HUES48 (cell line): ENCODE results near the gene PTGIS.

Experiments
- H3K27ac ChIP-seq: one replicate; pipeline ENCODE4 v1.7.0; 2013; ENCODE audit warnings: low read depth, low read length, inconsistent platforms
- H3K27me3 ChIP-seq: 2 replicates; pipeline ENCODE4 v1.6.1; 2013; ENCODE audit warnings: mild to moderate bottlenecking, low read length; ENCODE audit not compliant: control insufficient read depth, insufficient read depth
- H3K36me3 ChIP-seq: 2 replicates; pipeline ENCODE4 v1.6.1; 2013; ENCODE audit warnings: low read length; ENCODE audit not compliant: control insufficient read depth, insufficient read depth
- H3K4me1 ChIP-seq: 2 replicates; pipeline ENCODE4 v1.6.1; 2013; ENCODE audit warnings: mild to moderate bottlenecking, low read length; ENCODE audit not compliant: control insufficient read depth, insufficient read depth
- H3K4me3 ChIP-seq: 2 replicates; pipeline ENCODE4 v1.5.1; 2013; ENCODE audit warnings: mild to moderate bottlenecking, low read depth, low read length
- H3K9ac ChIP-seq: 2 replicates; pipeline ENCODE4 v1.6.1; 2013; ENCODE audit warnings: mild to moderate bottlenecking, low read depth, low read length, moderate library complexity
- H3K9me3 ChIP-seq: 2 replicates; pipeline ENCODE4 v1.6.1; 2013; ENCODE audit warnings: low read length; ENCODE audit not compliant: control insufficient read depth, insufficient read depth

Gene PTGIS

GRCh38 chr20:49483018-49483695 is 84.8 kb downstream of the PTGIS start:
- H3K36me3 ChIP-seq, result no peaks in the 10 kb centered on the region
- no peak overlapping the region for H3K27ac ChIP-seq
- no peaks in the 10 kb centered on the region for H3K4me1 ChIP-seq
- H3K27me3 ChIP-seq, result peaks cover 24% of the 10 kb centered on the region
- H3K4me3 ChIP-seq, result peak overlapping the region; percentile 62
- H3K9me3 ChIP-seq, result no peaks in the 10 kb centered on the region
- no peak overlapping the region for H3K9ac ChIP-seq

GRCh38 chr20:49482621-49483017 is 85.3 kb downstream of the PTGIS start, which contains the start of gene KCNB1:
Gene KCNB1, minus strand, starts transcription at chr20:49482668. Its CDS starts 188 bp downstream, at chr20:49482480.
- no peaks in the 10 kb centered on the region for H3K4me1 ChIP-seq
- peaks cover 24% of the 10 kb centered on the region for H3K27me3 ChIP-seq
- no peaks in the 10 kb centered on the region for H3K9me3 ChIP-seq
- H3K9ac ChIP-seq, result no peak within 1 kb of the TSS
- H3K36me3 ChIP-seq, result no peaks in the 10 kb centered on the region
- H3K27ac ChIP-seq, result no peak within 1 kb of the TSS
- peak within 1 kb of the TSS; percentile 62 for H3K4me3 ChIP-seq

GRCh38 chr20:49482173-49482572 is 85.8 kb downstream of the PTGIS start:
- no peak overlapping the region for H3K27ac ChIP-seq
- H3K4me3 ChIP-seq, result peak overlapping the region; percentile 25; the same call in 1 of the 2 replicates
- no peaks in the 10 kb centered on the region for H3K9me3 ChIP-seq
- H3K4me1 ChIP-seq, result no peaks in the 10 kb centered on the region
- peaks cover 24% of the 10 kb centered on the region for H3K27me3 ChIP-seq
- H3K36me3 ChIP-seq, result no peaks in the 10 kb centered on the region
- H3K9ac ChIP-seq, result no peak overlapping the region

GRCh38 chr20:49481116-49481515 is 86.8 kb downstream of the PTGIS start:
- no peaks in the 10 kb centered on the region for H3K9me3 ChIP-seq
- H3K4me1 ChIP-seq, result no peaks in the 10 kb centered on the region
- no peak overlapping the region for H3K27ac ChIP-seq
- H3K4me3 ChIP-seq, result no peak overlapping the region
- peaks cover 24% of the 10 kb centered on the region for H3K27me3 ChIP-seq
- H3K36me3 ChIP-seq, result no peaks in the 10 kb centered on the region
- no peak overlapping the region for H3K9ac ChIP-seq

- Histone ChIP-seq H3K4me1 (no peaks in the 10 kb centered on the region), H3K9me3 (no peaks in the 10 kb centered on the region), H3K27ac (no peak overlapping the region), H3K36me3 (no peaks in the 10 kb centered on the region), H3K27me3 (peaks cover 20% of the 10 kb centered on the region), H3K9ac (no peak overlapping the region), H3K4me3 (no peak overlapping the region)
Measured at GRCh38 chr20:49480236-49480635, 87.7 kb downstream of the PTGIS start.

GRCh38 chr20:49479785-49480184 is 88.2 kb downstream of the PTGIS start:
- Histone ChIP-seq H3K27ac (no peak overlapping the region), H3K9ac (no peak overlapping the region), H3K9me3 (no peaks in the 10 kb centered on the region), H3K36me3 (no peaks in the 10 kb centered on the region), H3K27me3 (peaks cover 15% of the 10 kb centered on the region), H3K4me3 (no peak overlapping the region), H3K4me1 (no peaks in the 10 kb centered on the region)

- H3K4me3 ChIP-seq, result no peak overlapping the region
- H3K9ac ChIP-seq, result no peak overlapping the region
- H3K9me3 ChIP-seq, result no peaks in the 10 kb centered on the region
- no peaks in the 10 kb centered on the region for H3K36me3 ChIP-seq
- H3K4me1 ChIP-seq, result no peaks in the 10 kb centered on the region
- peaks cover 13% of the 10 kb centered on the region for H3K27me3 ChIP-seq
- no peak overlapping the region for H3K27ac ChIP-seq
Measured at GRCh38 chr20:49478754-49479689, 88.9 kb downstream of the PTGIS start.

GRCh38 chr20:49478266-49478665 is 89.7 kb downstream of the PTGIS start:
- Histone ChIP-seq H3K4me1 (no peaks in the 10 kb centered on the region), H3K9ac (no peak overlapping the region), H3K4me3 (no peak overlapping the region), H3K36me3 (no peaks in the 10 kb centered on the region), H3K27me3 (peaks cover 8% of the 10 kb centered on the region), H3K27ac (no peak overlapping the region), H3K9me3 (no peaks in the 10 kb centered on the region)

GRCh38 chr20:49477200-49477599 is 90.7 kb downstream of the PTGIS start:
- no peak overlapping the region for H3K9ac ChIP-seq
- H3K4me1 ChIP-seq, result no peaks in the 10 kb centered on the region
- no peaks in the 10 kb centered on the region for H3K36me3 ChIP-seq
- H3K27me3 ChIP-seq, result peaks cover 6% of the 10 kb centered on the region
- H3K27ac ChIP-seq, result no peak overlapping the region
- no peaks in the 10 kb centered on the region for H3K9me3 ChIP-seq
- H3K4me3 ChIP-seq, result no peak overlapping the region

- H3K36me3 ChIP-seq, result no peaks in the 10 kb centered on the region
- no peaks in the 10 kb centered on the region for H3K9me3 ChIP-seq
- no peaks in the 10 kb centered on the region for H3K4me1 ChIP-seq
- H3K27ac ChIP-seq, result no peak overlapping the region
- no peak overlapping the region for H3K9ac ChIP-seq
- no peak overlapping the region for H3K4me3 ChIP-seq
- no peaks in the 10 kb centered on the region for H3K27me3 ChIP-seq
Measured at GRCh38 chr20:49476016-49476355, 92.0 kb downstream of the PTGIS start.
